Activated CD8-positive, alpha-beta memory T cell treated with anti-CD3 and anti-CD28 coated beads for 1 hour (primary cell): ENCODE data around the gene EHBP1.

Source experiments
- DNase-seq, 2 donors: peaks; one replicate each; pipeline ENCODE4 v3.0.0-alpha.2; 2020; ENCODE audit warnings: low read depth in 1 of 2; ENCODE audit errors: extremely low read depth in 1 of 2

Gene EHBP1

DNA sequence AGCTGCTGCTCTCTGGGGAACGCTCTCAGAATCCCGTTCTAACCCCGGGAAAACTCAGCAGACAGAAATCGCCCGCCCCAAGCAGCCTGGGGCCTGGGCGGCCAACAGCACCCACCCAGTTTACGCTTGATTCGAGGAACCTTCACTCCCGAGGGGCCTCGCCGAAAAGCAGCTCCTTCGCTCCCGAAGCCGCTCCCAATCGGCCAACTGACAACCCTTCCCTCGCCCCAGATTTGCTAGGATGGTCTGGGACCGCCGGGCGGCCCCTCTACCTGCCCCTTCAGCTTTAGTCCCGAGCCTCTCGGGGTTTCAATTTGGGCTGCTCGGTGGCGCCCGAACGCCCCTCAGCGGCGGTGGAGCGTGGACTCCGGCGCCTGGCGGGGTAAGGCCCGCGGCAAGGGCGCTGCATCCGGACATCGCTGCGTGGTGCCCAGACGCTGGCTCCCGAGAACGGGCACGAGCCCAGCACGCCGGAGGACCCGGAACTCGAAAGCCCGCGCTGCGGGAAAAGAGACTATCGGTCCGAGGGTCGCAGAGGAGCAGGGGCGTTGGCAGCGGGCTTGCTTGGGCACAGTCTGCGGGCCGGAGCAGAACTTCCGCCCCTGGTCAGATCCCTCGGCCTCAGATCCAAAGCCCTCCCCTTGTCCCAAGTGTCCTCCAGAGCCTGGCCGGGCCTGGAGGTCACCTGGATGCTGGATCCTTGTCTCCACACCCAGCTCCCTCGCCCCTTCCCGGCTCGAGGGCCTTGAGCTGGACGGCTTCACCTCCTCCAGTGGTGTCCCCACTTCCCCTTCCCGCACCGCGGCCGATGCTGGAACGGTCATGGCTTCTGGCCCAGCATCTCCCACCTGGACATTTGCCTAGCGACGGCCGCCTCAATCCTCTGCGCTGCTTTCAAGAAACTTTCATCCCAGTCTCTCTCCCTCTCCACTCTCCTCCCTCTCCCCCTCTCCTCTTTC lies 342.1 kb downstream of the EHBP1 start:
- DNase-seq: no peak

GRCh38 chr2:63048367-63049171 lies 343.1 kb downstream of the EHBP1 start:
- no peak for DNase-seq

DNA sequence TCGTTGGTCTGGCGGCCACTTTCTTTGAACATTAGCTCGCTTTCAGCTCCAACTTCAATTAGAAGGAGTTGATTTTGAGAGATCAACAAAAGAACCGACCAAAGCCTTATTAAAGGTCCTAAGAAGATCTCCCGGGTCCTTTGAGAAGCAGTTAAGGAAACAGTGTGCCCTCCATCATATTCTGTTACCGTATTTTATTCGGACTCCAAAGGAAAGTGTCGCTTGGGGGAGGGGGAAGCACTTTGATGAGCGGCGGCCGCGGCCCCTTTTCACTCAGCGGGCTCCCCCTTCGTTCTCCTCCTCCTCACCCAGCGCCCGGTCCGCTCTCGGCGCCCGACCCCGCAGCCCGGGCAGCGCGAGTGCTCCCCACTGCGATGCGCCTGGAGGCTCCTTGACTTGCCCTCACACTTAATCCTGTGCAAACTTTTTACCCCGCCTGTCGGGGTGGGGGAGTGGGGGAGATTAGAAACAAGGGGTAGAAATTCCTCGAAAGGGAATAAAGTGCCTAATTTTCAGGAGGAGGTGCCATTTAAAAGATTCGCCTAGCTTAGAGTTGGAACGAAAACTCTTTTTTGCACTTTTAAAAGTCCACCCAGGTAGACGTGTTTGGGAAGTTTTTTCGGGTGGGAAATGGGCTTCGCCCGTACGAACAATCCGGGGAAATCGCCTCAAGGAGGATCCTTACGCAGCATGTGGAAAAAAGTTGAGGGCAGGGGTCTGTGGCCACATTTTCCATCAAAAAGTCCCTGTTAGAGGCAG lies 343.9 kb downstream of the EHBP1 start:
- no peak for DNase-seq

- no peak for DNase-seq
Observed at GRCh38 chr2:63049970-63050333, 344.4 kb downstream of the EHBP1 start.

DNA sequence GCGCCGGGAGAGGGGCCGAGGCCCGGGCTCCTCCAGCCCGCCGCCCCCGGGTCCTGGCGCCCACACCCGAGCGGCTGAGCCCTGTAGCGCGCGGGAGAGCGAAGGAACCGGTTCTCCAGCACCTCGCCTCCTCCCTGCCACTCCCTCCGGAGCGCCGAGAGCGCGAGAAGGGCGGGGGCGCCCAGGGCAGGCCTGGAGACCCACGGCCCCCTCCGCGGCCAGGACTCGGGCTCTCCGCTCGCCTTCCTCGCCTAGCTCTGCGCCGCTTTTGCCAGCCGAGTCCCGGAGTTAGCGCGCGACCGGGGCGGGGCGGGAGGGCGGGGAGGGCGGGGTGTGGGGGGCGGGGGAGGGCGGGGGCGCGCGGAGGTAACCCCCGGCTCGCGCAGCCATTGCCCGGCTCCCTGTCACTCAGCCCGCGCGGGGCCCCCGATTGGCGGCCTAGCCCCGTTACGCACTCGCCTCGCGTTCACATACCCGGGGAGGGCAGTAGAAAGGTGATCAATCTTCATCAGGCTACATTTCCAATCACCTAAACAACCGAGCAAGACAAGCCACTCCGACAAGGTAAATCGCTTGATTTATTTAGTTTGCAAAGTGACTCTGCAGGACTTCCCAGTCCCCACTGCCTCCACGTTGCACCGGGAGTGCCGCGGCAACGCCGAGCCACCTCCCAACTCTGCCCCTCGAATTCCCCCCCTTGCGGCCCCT lies 345.0 kb downstream of the EHBP1 start, which contains the start of gene OTX1:
Gene OTX1, plus strand, starts transcription at position 497 of the 708 bp plus-strand sequence. CDS start 2,161 bp downstream, outside the sequence.
- no peak for DNase-seq

- DNase-seq: no peak
Observed at GRCh38 chr2:63051042-63051794, 345.7 kb downstream of the EHBP1 start.

GRCh38 chr2:63051795-63052333 lies 346.4 kb downstream of the EHBP1 start:
- no peak for DNase-seq

DNA sequence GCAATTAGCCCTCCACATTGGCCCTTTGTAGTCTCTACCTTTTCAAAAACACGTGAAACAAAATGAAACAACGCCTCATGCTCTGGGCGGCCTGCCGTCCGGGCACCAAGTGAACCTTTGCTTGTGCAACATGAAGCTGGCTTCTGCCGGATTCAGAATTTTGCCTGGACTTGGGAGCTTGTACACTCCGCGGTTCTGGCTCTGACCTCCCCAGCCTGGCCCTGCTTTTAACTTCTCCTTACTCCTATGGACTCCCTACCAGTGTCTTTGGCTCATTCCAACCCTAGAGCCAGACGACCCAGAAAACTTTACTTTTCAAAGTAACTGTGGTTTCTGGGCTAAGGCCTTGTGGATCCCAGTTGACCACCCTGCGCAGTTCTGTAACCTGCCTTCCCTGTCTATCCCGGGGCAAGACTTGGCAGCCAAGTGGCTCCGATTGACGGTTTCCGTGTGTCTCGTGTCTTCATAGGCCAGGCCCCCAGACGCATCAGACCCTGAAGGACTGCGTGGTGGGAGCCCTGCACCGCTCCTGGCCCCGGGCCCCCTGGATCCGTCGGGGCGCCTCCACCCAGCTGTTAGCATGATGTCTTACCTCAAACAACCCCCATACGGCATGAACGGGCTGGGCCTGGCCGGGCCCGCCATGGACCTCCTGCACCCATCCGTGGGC lies 347.0 kb downstream of the EHBP1 start:
- DNase-seq: no peak

- DNase-seq: no peak
Observed at GRCh38 chr2:63053081-63053888, 347.8 kb downstream of the EHBP1 start.

DNA sequence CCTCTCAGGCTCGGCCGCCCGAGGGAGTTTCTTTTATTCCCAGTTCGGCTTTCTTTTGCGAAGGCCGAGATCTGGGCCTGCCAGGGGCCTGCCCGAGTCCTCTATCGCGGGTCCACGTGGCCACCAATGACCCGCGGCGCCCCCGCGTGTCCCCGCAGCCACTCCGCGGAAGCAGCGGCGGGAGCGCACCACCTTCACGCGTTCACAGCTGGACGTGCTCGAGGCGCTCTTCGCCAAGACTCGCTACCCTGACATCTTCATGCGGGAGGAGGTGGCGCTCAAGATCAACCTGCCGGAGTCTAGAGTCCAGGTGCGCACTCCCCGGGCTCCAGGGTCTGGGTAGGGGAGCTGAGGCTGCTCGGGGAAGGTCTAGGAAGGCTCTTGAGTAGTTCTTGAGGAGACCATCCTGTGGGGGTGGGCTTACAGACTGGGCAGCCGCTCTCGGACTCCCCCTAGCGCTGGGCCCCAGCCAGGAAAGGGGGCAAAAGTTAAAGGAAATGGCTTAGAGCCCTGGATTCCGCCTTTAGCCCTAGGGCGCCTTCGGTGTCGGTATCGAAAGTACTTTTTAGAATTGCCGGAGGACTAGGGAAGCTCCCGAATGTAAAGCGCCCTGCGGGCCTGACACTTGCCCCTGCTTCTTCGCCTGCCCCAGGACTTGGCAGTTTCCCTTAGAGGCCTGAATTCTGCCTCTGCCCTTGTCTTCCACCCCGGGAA lies 348.5 kb downstream of the EHBP1 start:
- no peak for DNase-seq

DNA sequence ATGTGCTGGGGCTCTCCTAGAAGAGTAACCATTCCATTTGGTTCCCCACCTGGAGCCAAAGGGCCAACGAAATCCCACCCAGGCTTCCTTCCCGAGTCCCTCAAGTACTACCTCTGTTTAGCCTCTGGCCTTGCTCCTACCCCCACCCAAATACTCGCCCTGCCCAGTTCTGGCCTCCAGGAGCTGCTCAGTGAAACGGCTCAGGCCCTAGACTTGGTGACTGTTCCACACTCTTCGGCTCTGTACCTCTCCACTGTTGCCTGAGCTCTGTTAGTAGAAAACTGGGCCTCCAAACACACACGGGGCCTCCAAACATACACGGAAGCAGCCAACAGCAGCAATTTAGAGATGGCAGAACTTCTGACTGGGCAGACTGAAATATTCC lies 349.3 kb downstream of the EHBP1 start:
- no peak for DNase-seq

- no peak for DNase-seq
Observed at GRCh38 chr2:63055226-63056106, 350.0 kb downstream of the EHBP1 start.

GRCh38 chr2:63056107-63057050 lies 350.9 kb downstream of the EHBP1 start:
- DNase-seq: no peak

DNA sequence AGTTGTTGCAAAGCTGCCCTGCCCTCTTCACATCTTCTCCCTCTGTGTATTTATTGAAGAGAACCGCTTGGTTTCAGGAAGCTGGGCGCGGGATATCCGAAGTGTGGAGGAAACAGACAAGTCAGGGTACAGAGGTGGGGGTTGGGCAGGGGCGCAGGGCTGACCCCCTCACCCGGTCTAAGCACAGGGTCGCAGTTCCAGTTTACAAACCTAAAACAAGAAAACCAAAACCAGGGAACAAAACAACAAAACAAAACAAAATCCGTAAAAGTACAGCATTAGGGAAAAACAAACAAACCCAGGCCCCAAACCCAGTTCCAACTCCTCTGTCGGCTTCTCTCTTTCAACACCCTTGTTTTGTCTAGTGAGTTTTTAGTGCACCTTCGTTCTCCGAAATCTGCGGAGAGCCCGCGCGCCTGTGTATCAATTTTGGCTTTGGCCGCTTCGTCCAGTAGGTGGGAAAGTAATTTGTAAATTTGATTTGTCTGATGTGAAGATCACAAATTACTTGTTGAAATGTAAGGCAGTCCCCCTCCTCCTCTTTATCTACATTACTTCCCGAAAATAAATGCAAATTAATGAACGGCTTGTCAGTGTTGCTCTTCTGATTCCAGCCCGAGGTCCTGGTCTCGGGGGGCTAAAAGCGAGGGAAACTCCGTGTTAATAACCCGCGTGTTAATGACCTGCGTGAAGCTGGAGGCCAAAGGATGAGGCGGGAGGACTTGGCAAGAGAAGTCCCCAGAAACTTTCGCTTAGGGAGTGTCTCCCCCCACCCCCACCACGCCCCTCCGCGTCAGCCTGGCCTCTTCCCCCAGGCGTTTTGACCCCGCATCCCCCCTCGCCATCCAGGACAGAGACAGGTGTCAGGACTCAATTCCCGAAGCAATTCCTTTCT lies 352.0 kb downstream of the EHBP1 start:
- no peak for DNase-seq
